ENCODE results near the gene NSMF. TPM values are rescaled to one million over a fixed set of nuclear protein-coding genes. Genes with fewer than 3 reads are reported as not detected.
A peak's percentile ranks its signal among the peaks of the same experiment; 100 is the strongest.

NSMF gene
- total RNA-seq, 1 donor from 2014 or later: 85.3 TPM

DNA sequence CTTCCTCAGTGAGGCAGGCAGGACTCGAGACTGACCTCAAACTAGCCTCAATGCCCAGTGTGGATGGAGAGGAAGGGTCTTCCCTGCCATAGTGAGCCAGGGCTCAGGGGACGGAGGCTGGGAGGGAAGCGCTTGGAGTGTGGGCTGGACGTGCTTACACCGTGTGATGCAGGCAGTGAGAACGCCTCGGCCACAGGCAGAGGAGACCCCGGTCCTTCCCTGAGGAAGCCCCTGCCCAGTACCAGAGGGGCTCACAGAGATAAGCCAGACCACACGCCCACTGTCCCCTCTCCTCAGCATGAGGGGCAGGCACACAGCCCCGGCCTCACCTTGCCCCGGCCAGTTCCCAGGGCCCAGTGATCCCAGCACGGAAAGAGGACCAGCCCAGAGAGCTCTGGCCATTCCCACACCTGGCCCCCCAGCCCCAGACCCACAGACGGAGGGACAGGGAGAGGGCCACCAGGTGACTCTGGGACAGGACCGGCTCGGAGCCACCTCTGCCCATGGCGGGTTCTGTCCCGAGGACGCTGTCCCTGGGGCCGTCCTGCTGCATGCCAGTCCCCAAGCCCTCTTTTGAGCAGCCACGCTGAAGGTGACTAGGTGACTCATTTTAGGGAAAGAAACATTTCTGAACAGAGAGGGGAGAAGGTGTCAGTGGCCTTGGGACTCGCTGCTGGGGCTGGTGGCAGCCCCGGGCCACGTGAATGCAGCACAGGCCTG is 6.0 kb upstream of the NSMF start:
- Mint-ChIP-seq H3K27ac (no peak overlapping the region), H3K27me3 (ENCODE audit: low read depth) (peaks cover 28% of the 10 kb centered on the region), H3K4me1 (no peaks in the 10 kb centered on the region), H3K36me3 (no peaks in the 10 kb centered on the region), H3K9me3 (no peaks in the 10 kb centered on the region), H3K4me3 (no peak overlapping the region)
- DNase-seq (ENCODE audit: low spot score in 2 of 2, unreplicated experiment in 2 of 2): peak in 1 of 2 experiments; percentile 8
- no peak for TF ChIP-seq CTCF (IDR thresholded peaks at IDR 0.05; ENCODE audit: unreplicated experiment)

GRCh38 chr9:137464291-137464999 is 5.3 kb upstream of the NSMF start:
- Mint-ChIP-seq H3K4me3 (no peak overlapping the region), H3K36me3 (no peaks in the 10 kb centered on the region), H3K4me1 (peaks cover 2% of the 10 kb centered on the region), H3K27me3 (ENCODE audit: low read depth) (peaks cover 30% of the 10 kb centered on the region), H3K9me3 (no peaks in the 10 kb centered on the region), H3K27ac (no peak overlapping the region)
- no peak for TF ChIP-seq CTCF (IDR thresholded peaks at IDR 0.05; ENCODE audit: unreplicated experiment)
- DNase-seq (ENCODE audit: low spot score in 2 of 2, unreplicated experiment in 2 of 2): peak in 1 of 2 experiments; percentile 9

DNA sequence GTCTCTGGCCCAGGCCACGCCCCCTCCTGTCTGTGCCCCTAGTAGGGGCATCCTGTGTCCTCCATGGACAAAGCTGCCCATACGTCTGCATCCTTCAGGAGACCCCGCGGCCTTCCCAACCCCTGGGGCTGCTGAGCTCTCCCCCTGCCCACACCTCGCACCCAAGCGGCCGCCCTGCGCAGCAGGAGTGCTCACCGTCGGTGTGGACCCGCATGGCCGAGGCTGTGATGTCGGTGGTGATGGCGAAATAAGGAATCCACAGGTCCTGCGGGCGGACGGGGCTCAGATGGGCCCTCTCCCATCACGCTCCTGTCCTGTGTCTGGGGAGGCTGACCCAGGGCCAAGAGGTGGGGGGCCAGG is 4.8 kb upstream of the NSMF start:
- Mint-ChIP-seq H3K36me3 (no peaks in the 10 kb centered on the region), H3K9me3 (no peaks in the 10 kb centered on the region), H3K27me3 (ENCODE audit: low read depth) (peaks cover 30% of the 10 kb centered on the region), H3K27ac (no peak overlapping the region), H3K4me1 (peaks cover 2% of the 10 kb centered on the region), H3K4me3 (no peak overlapping the region)
- DNase-seq (ENCODE audit: low spot score in 2 of 2, unreplicated experiment in 2 of 2): peak in 1 of 2 experiments; percentile 16
- no peak for TF ChIP-seq CTCF (IDR thresholded peaks at IDR 0.05; ENCODE audit: unreplicated experiment)

DNA sequence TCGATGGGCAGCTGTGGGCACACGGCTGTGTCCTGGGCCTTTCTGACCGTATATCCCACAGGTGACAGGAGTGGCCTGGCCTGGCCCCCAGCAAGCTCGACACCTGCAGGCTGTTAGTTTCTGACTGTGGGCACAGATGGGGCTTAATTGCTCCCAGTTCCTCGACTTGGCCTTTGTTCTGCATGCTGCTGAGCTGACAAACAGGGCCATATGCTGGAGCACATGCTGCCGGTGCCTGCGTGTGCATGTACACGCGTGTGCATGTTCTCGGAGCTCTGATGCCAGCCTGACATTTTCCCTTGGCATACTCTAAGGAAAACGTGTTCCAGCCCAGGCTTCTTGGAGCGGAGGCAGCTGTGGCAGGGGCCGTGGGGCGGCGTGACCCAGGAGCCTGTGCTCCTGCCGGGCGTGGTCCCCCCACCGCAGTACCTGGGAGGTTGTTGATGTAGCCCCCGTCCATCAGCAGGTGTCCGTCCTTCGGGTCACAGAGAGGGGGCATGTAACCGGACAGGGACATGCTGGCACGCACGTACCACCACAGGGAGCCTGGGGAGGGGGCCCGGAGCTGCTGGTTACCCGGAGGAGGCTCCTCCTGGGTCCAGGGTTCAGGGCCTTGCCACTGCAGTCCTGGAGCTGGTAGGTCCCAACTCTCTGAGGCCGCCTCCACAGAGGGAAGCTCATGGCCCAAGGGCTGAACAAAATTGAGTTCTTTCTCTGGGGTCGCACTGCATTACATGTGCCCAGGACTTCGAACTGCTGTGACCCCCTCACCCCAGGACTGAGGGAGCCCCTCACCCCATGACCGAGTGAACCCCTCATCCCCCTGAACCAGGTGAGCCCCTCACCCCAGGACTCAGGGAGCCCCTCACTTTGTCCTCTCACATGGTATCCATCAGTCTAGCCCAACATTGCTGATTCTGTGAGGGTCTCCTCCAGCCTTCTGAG is 4.1 kb upstream of the NSMF start:
- Mint-ChIP-seq H3K36me3 (no peaks in the 10 kb centered on the region), H3K9me3 (no peaks in the 10 kb centered on the region), H3K27ac (no peak overlapping the region)

More for the DNA sequence above, 4.1 kb upstream of the NSMF start:
- Mint-ChIP-seq H3K4me1 (peaks cover 2% of the 10 kb centered on the region), H3K4me3 (no peak overlapping the region), H3K27me3 (ENCODE audit: low read depth) (peaks cover 30% of the 10 kb centered on the region)
- DNase-seq (ENCODE audit: low spot score in 2 of 2, unreplicated experiment in 2 of 2): no peak
- TF ChIP-seq CTCF (IDR thresholded peaks at IDR 0.05; ENCODE audit: unreplicated experiment): no peak
